Sigmoid colon (tissue), 7 donors: Measurements from ENCODE around the gene SREK1. TPM values are rescaled to one million over a fixed set of nuclear protein-coding genes. Genes with fewer than 3 reads are reported as not detected.

Experiments used
- DNase-seq: peaks from one replicate; pipeline ENCODE4 v3.0.0-alpha.2; 2019
- H3K27ac ChIP-seq, 4 donors: fragments of 200-600 bp; sonication (generic); one replicate each; pipeline ENCODE4 v1.5.1; 2016 to 2019; ENCODE audit warnings: mild to moderate bottlenecking in 1 of 4
- H3K27me3 ChIP-seq, 3 donors: fragments of 200-600 bp; sonication (generic); one replicate each; pipeline ENCODE4 v1.5.1; 2019; ENCODE audit warnings: mild to moderate bottlenecking in 1 of 3
- H3K36me3 ChIP-seq, 4 donors: fragments of 200-600 bp; sonication (generic); one replicate each; pipeline ENCODE4 v1.5.1; 2016 to 2019
- H3K4me1 ChIP-seq, 4 donors: fragments of 200-600 bp; sonication (generic); one replicate each; pipeline ENCODE4 v1.5.1; 2017 to 2019
- H3K4me3 ChIP-seq, 4 donors: fragments of 200-600 bp; sonication (generic); one replicate each; pipeline ENCODE4 v1.5.1; 2017 to 2019; ENCODE audit warnings: mild to moderate bottlenecking in 2 of 4, moderate library complexity in 1 of 4
- H3K9me3 ChIP-seq, 4 donors: fragments of 200-600 bp in 3 of 4; sonication (generic) in 3 of 4; one replicate each; pipeline versions ENCODE4 v1.5.1 to v1.6.1; 2013 to 2019
- EP300 ChIP-seq, 4 donors: sonication (generic); formaldehyde crosslinking; IDR thresholded peaks; one replicate each; pipeline ENCODE4 v1.6.1; 2017; ENCODE audit warnings: antibody characterized with exemption in 4 of 4
- POLR2A ChIP-seq, 2 donors: fragments of 450-650 bp; IDR thresholded peaks; one replicate each; pipeline ENCODE4 v1.6.1; 2016; ENCODE audit warnings: antibody characterized with exemption in 2 of 2, mild to moderate bottlenecking in 2 of 2, moderate library complexity in 2 of 2
- POLR2AphosphoS5 ChIP-seq, 4 donors: sonication (generic); formaldehyde crosslinking; IDR thresholded peaks; one replicate each; pipeline ENCODE4 v1.6.1; 2017; ENCODE audit warnings: antibody characterized with exemption in 4 of 4
- WGBS, 2 donors: extraction: QIAGEN DNeasy Blood & Tissue Kit; methylation state at CpG; one replicate each; pipeline ENCODE4 v1.1.7; 2013; 5-methylcytosine and 5-hydroxymethylcytosine counted together
- intact Hi-C: fragments of 100-400 bp; cut with DNase I; formaldehyde crosslinking; loops from one replicate; pipeline ENCODE4 v1.15.1; 2023
- polyA plus RNA-seq, 3 donors: library from polyadenylated mRNA; stranded (reverse); fragments of 200-250 nt; gene quantifications; one replicate each; pipeline ENCODE4 v1.2.3, GENCODE V29; 2013
- total RNA-seq, 4 donors: library from RNA; depleted of rRNA; stranded (reverse); fragments of >200 nt; gene quantifications; one replicate each; pipeline ENCODE4 v1.1.0, GENCODE V29; 2016
- TF ChIP-seq, protein P1 (sequence below), 4 experiments: fragments of 450-650 bp in 3 of 4; fragments of 200-600 bp in 1 of 4; IDR thresholded peaks; one replicate each; pipeline ENCODE4 v1.5.1; 2016 to 2019; ENCODE audit warnings: antibody characterized with exemption in 4 of 4, mild to moderate bottlenecking in 3 of 4, moderate library complexity in 2 of 4
- donor health status: healthy with polysubstance abuse.
- donor health status: Bipolar disorder and iron deficiency.
- donor health status: healthy.

The SREK1 gene
- total and polyA plus RNA-seq, 7 donors = 9.0 to 127 (median 63.5) TPM

DNA sequence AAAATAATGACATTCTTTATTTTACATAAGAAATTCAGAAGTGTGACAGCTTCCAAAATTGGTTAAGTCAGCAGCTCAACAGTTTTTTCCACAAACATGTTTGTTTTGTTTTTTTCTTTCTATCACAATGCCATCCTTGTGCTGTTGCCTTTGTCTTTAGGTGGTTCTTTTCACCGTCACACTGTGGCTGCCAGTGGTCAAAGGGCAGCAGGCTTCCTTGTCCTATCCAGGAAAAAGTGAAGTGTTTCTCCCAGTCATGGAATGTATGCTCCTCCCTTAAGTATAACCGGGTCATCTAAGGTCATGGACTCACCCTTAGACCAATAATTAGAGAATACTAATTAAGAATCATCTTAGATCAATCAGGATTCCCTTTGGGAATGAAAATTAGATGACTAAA lies 87.4 kb downstream of the SREK1 start:
- DNase-seq = no peak
- no peak overlapping the region for H3K4me3 ChIP-seq
- H3K36me3 ChIP-seq = no peaks in the 10 kb centered on the region
- H3K27ac ChIP-seq = no peak overlapping the region
- H3K4me1 ChIP-seq = no peaks in the 10 kb centered on the region
- H3K9me3 ChIP-seq = no peaks in the 10 kb centered on the region
- 27 to 70% methylated on average over 2 of the region's 2 CpGs for WGBS, 2 donors
- intact Hi-C loops = no loop called here
- no peaks in the 10 kb centered on the region for H3K27me3 ChIP-seq
- TF ChIP-seq POLR2A (IDR thresholded peaks at IDR 0.05) = no peak
- TF ChIP-seq, protein P1, sequence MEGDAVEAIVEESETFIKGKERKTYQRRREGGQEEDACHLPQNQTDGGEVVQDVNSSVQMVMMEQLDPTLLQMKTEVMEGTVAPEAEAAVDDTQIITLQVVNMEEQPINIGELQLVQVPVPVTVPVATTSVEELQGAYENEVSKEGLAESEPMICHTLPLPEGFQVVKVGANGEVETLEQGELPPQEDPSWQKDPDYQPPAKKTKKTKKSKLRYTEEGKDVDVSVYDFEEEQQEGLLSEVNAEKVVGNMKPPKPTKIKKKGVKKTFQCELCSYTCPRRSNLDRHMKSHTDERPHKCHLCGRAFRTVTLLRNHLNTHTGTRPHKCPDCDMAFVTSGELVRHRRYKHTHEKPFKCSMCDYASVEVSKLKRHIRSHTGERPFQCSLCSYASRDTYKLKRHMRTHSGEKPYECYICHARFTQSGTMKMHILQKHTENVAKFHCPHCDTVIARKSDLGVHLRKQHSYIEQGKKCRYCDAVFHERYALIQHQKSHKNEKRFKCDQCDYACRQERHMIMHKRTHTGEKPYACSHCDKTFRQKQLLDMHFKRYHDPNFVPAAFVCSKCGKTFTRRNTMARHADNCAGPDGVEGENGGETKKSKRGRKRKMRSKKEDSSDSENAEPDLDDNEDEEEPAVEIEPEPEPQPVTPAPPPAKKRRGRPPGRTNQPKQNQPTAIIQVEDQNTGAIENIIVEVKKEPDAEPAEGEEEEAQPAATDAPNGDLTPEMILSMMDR (IDR thresholded peaks at IDR 0.05) = no peak
- TF ChIP-seq EP300 (IDR thresholded peaks at IDR 0.05) = no peak
- TF ChIP-seq POLR2AphosphoS5 (IDR thresholded peaks at IDR 0.05) = no peak

DNA sequence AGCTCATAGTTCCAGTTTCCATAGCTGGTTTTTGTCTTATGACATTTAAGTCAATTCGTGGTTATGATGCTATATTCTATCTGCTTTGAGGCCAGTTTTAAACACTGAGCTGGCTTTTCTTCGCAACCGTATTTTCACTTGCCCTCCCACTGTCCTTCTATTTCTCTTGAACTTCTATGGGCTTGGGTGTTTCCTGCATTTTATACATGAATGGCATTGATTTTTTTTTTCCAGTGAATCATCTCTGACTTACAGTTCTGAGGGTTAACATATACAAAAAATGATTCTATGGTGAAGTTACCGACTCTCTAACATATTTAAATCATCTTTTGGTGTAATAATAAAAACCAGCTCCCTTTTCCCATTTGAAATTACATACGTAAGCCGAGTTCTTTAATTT lies 88.2 kb downstream of the SREK1 start:
- intact Hi-C loops = no loop called here
- Histone ChIP-seq H3K9me3 (no peaks in the 10 kb centered on the region), H3K36me3 (no peaks in the 10 kb centered on the region), H3K4me3 (no peak overlapping the region), H3K4me1 (no peaks in the 10 kb centered on the region), H3K27ac (no peak overlapping the region), H3K27me3 (no peaks in the 10 kb centered on the region)
- no peak for DNase-seq
- TF ChIP-seq POLR2AphosphoS5 (IDR thresholded peaks at IDR 0.05) (no peak), EP300 (IDR thresholded peaks at IDR 0.05) (no peak), POLR2A (IDR thresholded peaks at IDR 0.05) (no peak)
- TF ChIP-seq, protein P1 (IDR thresholded peaks at IDR 0.05) = no peak
- 91% methylated on average over 6 of the region's 6 CpGs for WGBS, 2 donors

DNA sequence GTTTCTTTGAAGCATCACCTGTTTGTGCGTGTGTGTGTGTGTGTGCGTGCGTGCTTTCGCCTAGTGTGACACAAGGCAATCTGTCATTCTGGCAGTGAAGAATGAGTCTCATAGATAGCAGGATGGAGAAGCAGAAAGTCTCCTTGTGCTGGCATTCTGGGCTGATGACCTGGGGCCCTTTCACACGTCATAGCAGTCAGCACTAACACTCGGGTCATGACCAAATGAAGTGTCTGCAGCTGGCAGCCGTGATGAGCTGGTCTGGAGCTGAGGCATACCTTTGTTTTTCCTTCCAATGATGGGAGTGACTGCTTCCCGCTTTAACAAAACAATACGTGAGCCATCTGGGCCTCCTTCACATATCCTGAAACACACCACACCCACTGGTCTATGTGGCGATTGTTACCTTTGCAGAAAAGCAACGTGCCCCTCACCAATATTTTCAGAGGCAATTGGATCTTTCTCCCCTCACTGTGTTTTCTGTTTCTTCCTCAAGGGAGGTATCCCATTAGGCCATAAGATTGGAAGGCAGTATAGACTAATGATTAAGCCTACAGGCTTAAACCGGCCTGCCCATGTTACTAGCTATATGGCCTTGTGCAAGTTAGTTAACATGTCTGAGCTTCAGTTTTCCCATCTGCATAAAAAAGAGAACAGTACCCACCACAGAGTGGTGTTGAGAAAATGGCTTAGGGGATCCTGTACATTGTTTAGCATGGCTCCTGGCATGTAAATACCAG lies 88.8 kb downstream of the SREK1 start:
- no peak for DNase-seq
- H3K4me1 ChIP-seq = no peaks in the 10 kb centered on the region
- intact Hi-C loops = no loop called here
- H3K27ac ChIP-seq = no peak overlapping the region
- no peaks in the 10 kb centered on the region for H3K36me3 ChIP-seq
- TF ChIP-seq, protein P1 (IDR thresholded peaks at IDR 0.05) = no peak
- TF ChIP-seq EP300 (IDR thresholded peaks at IDR 0.05) (no peak), POLR2AphosphoS5 (IDR thresholded peaks at IDR 0.05) (no peak)
- 81 to 82% methylated on average over 12 of the region's 12 CpGs for WGBS, 2 donors
- no peaks in the 10 kb centered on the region for H3K9me3 ChIP-seq
- no peaks in the 10 kb centered on the region for H3K27me3 ChIP-seq
- no peak overlapping the region for H3K4me3 ChIP-seq

Other genes with a start within 250 kb of the SREK1 start
- gene ERBIN, start 217.7 kb upstream of the SREK1 start, total RNA-seq = 100 to 1,000 TPM in 1 of 4 donors, 10 to 100 TPM in 3; 64.9 to 101 (median 84.2) TPM
- 10 to 100 TPM; 31.9 to 45.6 (median 43.0) TPM for gene ERBIN, start 217.7 kb upstream of the SREK1 start, polyA plus RNA-seq